DND-41 (cell line): ENCODE data around the gene CCDC181.

Source experiments
- ATAC-seq: fragments of 200-7000 bp; cut with Tn5 transposase; 3 replicates; pipeline ENCODE4 v1.9.1; 2021; ENCODE audit warnings: low read depth; ENCODE audit not compliant: insufficient read depth
- DNase-seq: peaks from one replicate; pipeline ENCODE4 v3.0.0-alpha.2; 2020
- H2AFZ ChIP-seq: 2 replicates; pipeline ENCODE4 v1.6.0; 2012; ENCODE audit warnings: low read depth, low read length
- H3K27ac ChIP-seq: 2 replicates; pipeline ENCODE4 v1.5.1; 2012; ENCODE audit warnings: low read length, inconsistent platforms
- H3K27me3 ChIP-seq: fragments of 200-600 bp; sonication (generic); 2 replicates; pipeline ENCODE4 v1.6.0; 2012; ENCODE audit warnings: low read length, mild to moderate bottlenecking, inconsistent platforms; ENCODE audit not compliant: insufficient read depth, poor library complexity
- H3K36me3 ChIP-seq: 2 replicates; pipeline ENCODE4 v1.5.1; 2012; ENCODE audit warnings: low read length, inconsistent platforms; ENCODE audit not compliant: insufficient read depth
- H3K4me1 ChIP-seq: 2 replicates; pipeline ENCODE4 v1.5.1; 2012; ENCODE audit warnings: mild to moderate bottlenecking, low read length; ENCODE audit not compliant: insufficient read depth
- H3K4me2 ChIP-seq: 2 replicates; pipeline ENCODE4 v1.6.0; 2012; ENCODE audit warnings: mild to moderate bottlenecking, moderate library complexity, low read length, inconsistent platforms; ENCODE audit not compliant: insufficient read depth
- H3K4me3 ChIP-seq, 2 experiments: fragments of 200-600 bp in 1 of 2; shearing (Covaris generic) in 1 of 2; 2 replicates each; pipeline ENCODE4 v1.5.1; 2012 to 2016; ENCODE audit warnings: inconsistent platforms in 2 of 2, low read length in 2 of 2, mild to moderate bottlenecking in 2 of 2, low read depth in 1 of 2, moderate library complexity in 1 of 2
- H3K79me2 ChIP-seq: 2 replicates; pipeline ENCODE4 v1.6.0; 2012; ENCODE audit warnings: low read length, inconsistent platforms; ENCODE audit not compliant: insufficient read depth
- H3K9ac ChIP-seq: 2 replicates; pipeline ENCODE4 v1.6.0; 2012; ENCODE audit warnings: low read depth, mild to moderate bottlenecking, inconsistent platforms, low read length, moderate library complexity
- H3K9me3 ChIP-seq: 2 replicates; pipeline ENCODE4 v1.5.1; 2012; ENCODE audit warnings: low read length, moderate library complexity, mild to moderate bottlenecking, inconsistent platforms; ENCODE audit not compliant: insufficient read depth, severe bottlenecking
- H4K20me1 ChIP-seq: 2 replicates; pipeline ENCODE4 v1.6.0; 2012; ENCODE audit warnings: low read length; ENCODE audit not compliant: insufficient read depth
- CTCF ChIP-seq: IDR thresholded peaks from 2 replicates; pipeline ENCODE4 v1.5.1; 2012; ENCODE audit warnings: borderline replicate concordance, low read length, moderate library complexity, mild to moderate bottlenecking; ENCODE audit not compliant: poor library complexity, severe bottlenecking; ENCODE audit errors: extremely low read depth
- EZH2 ChIP-seq: IDR thresholded peaks from 3 replicates; pipeline ENCODE4 v1.6.1; 2012; ENCODE audit warnings: borderline replicate concordance, low read depth, mild to moderate bottlenecking, moderate library complexity, low read length, inconsistent platforms; ENCODE audit not compliant: severe bottlenecking

Gene CCDC181

GRCh38 chr1:169461390-169462000, 34.2 kb upstream of the CCDC181 start:
- peaks cover 20% of the 10 kb centered on the region for H3K9me3 ChIP-seq

GRCh38 chr1:169460191-169460833, 33.0 kb upstream of the CCDC181 start:
- Histone ChIP-seq H3K36me3 (no peaks in the 10 kb centered on the region), H4K20me1 (no peaks in the 10 kb centered on the region)
- no peak for DNase-seq

More at GRCh38 chr1:169461390-169462000, 34.2 kb upstream of the CCDC181 start:
- Histone ChIP-seq H3K27me3 (no peaks in the 10 kb centered on the region), H3K4me2 (no peak overlapping the region), H3K36me3 (no peaks in the 10 kb centered on the region), H2AFZ (no peak overlapping the region), H3K9ac (no peak overlapping the region), H4K20me1 (no peaks in the 10 kb centered on the region), H3K27ac (no peak overlapping the region), H3K4me3 (no peak overlapping the region), H3K4me1 (peaks cover 1% of the 10 kb centered on the region; the same call in 1 of the 2 replicates), H3K79me2 (no peaks in the 10 kb centered on the region)
- ATAC-seq (no peak), DNase-seq (no peak)
- TF ChIP-seq CTCF, result no peak
- TF ChIP-seq EZH2, result no peak

DNA sequence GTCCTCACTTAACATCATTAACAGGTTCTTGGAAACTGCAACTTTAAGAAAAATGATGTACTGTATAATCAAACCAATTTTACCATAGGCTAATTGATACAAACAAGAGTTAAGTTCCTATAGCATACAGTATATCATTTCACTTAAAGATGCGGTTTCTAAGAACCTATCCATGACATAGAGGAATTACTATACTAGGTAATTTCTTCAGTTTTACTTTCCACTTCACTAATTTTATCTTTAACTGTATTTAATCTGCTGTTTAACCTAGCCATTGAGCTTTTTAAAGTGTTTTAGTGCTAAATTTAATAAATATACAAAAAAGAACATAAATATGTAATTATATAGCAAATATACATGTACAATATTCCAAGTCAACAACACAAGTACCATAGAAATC, 30.2 kb upstream of the CCDC181 start:
- Histone ChIP-seq H3K4me1 (peaks cover 3% of the 10 kb centered on the region; the same call in 1 of the 2 replicates), H3K79me2 (no peaks in the 10 kb centered on the region), H3K27me3 (no peaks in the 10 kb centered on the region), H3K36me3 (no peaks in the 10 kb centered on the region), H3K9me3 (peaks cover 21% of the 10 kb centered on the region), H3K4me2 (no peak overlapping the region), H4K20me1 (no peaks in the 10 kb centered on the region), H2AFZ (no peak overlapping the region), H3K4me3 (no peak overlapping the region; a peak in 1 of 4 replicates), H3K9ac (no peak overlapping the region), H3K27ac (no peak overlapping the region)
- ATAC-seq (no peak), DNase-seq (no peak)
- no peak for TF ChIP-seq EZH2
- no peak for TF ChIP-seq CTCF

More at GRCh38 chr1:169460191-169460833, 33.0 kb upstream of the CCDC181 start:
- H3K9me3 ChIP-seq, result peaks cover 21% of the 10 kb centered on the region
- no peak overlapping the region for H2AFZ ChIP-seq
- TF ChIP-seq EZH2 (no peak), CTCF (no peak)
- no peak overlapping the region for H3K4me3 ChIP-seq
- peaks cover 3% of the 10 kb centered on the region; the same call in 1 of the 2 replicates for H3K4me1 ChIP-seq
- H3K9ac ChIP-seq, result no peak overlapping the region
- no peaks in the 10 kb centered on the region for H3K79me2 ChIP-seq
- H3K4me2 ChIP-seq, result no peak overlapping the region
- no peaks in the 10 kb centered on the region for H3K27me3 ChIP-seq
- H3K27ac ChIP-seq, result no peak overlapping the region
- ATAC-seq, result no peak
